Type B pancreatic cell (in vitro differentiated cells): ENCODE data around the gene SLC8B1. TPM values are rescaled to one million over a fixed set of nuclear protein-coding genes. Genes with fewer than 3 reads are reported as not detected.
A peak's percentile ranks its signal among the peaks of the same experiment; 100 is the strongest.

Experiments used
- DNase-seq: peaks from one replicate; pipeline ENCODE4 v3.0.0; 2021; ENCODE audit warnings: mixed read lengths; ENCODE audit not compliant: unreplicated experiment; ENCODE audit errors: extremely low spot score
- H3K27ac Mint-ChIP-seq: 2 replicates; pipeline ENCODE4 v1.8.0; 2021; ENCODE audit warnings: mild to moderate bottlenecking, mixed read lengths
- H3K27me3 Mint-ChIP-seq: 2 replicates; pipeline ENCODE4 v1.8.0; 2021; ENCODE audit warnings: mixed read lengths
- H3K36me3 Mint-ChIP-seq: 2 replicates; pipeline ENCODE4 v1.8.0; 2021; ENCODE audit warnings: mixed read lengths
- H3K4me1 Mint-ChIP-seq: one replicate; pipeline ENCODE4 v1.8.0; 2021; ENCODE audit warnings: mixed read lengths; ENCODE audit not compliant: unreplicated experiment
- H3K4me3 Mint-ChIP-seq: 2 replicates; pipeline ENCODE4 v1.8.0; 2021; ENCODE audit warnings: mild to moderate bottlenecking, mixed read lengths
- H3K9me3 Mint-ChIP-seq: 2 replicates; pipeline ENCODE4 v1.8.0; 2021; ENCODE audit warnings: mixed read lengths
- total RNA-seq: library from RNA; stranded (reverse); gene quantifications from 2 replicates; pipeline ENCODE4 v1.2.1, GENCODE V29; 2021; ENCODE audit warnings: low replicate concordance
- TF ChIP-seq, protein P1 (sequence below): fragments of 200-600 bp; sonication (generic); conservative IDR thresholded peaks from 2 replicates; pipeline ENCODE4 v1.5.0; 2021; ENCODE audit warnings: antibody characterized with exemption, mild to moderate bottlenecking

The SLC8B1 gene
- total RNA-seq, 1 donor from 2014 or later = 29.6 TPM

DNA sequence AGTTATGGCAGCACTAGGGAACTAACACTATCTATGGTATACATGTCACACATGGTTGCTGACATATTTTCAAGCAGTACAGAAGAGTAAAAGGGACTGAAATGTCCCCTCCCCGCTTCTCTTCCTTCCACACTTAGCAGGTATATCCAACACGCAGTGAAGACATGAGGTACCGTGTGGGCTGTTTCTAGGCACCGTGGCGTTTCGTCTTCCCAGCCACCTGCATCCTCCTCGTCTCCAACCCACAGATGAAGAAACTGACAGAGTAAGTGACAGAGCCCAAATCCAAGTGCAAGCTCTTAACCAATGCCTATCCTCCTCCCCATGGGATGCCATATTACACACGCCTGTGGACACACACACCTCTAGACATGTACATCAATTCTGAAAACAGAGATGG lies 32.4 kb downstream of the SLC8B1 start:
- Mint-ChIP-seq H3K36me3 (peaks cover 19% of the 10 kb centered on the region), H3K27ac (peak overlapping the region; percentile 67), H3K4me1 (peaks cover 6% of the 10 kb centered on the region), H3K9me3 (no peaks in the 10 kb centered on the region), H3K27me3 (no peaks in the 10 kb centered on the region), H3K4me3 (no peak overlapping the region)
- no peak for DNase-seq
- TF ChIP-seq, protein P1, sequence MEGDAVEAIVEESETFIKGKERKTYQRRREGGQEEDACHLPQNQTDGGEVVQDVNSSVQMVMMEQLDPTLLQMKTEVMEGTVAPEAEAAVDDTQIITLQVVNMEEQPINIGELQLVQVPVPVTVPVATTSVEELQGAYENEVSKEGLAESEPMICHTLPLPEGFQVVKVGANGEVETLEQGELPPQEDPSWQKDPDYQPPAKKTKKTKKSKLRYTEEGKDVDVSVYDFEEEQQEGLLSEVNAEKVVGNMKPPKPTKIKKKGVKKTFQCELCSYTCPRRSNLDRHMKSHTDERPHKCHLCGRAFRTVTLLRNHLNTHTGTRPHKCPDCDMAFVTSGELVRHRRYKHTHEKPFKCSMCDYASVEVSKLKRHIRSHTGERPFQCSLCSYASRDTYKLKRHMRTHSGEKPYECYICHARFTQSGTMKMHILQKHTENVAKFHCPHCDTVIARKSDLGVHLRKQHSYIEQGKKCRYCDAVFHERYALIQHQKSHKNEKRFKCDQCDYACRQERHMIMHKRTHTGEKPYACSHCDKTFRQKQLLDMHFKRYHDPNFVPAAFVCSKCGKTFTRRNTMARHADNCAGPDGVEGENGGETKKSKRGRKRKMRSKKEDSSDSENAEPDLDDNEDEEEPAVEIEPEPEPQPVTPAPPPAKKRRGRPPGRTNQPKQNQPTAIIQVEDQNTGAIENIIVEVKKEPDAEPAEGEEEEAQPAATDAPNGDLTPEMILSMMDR = no peak

DNA sequence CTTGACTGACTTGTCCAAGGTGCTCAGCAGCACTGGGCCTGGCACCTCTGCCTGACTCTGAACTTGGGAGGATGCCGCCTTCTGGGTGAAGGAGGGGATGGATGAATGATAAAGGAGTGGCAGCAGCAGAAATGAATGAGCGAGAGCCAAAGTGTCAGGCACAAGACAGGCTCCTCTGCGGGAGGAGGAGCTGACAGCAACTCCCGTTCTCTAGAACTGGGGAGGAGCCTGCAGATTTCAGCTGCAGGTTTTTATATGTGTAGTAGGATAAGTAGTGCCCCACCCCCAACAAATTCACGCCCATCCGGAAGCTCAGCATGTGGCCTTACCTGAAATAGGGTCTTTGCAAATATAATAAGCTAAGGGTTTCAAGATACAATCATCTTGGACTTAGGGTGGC lies 33.1 kb downstream of the SLC8B1 start:
- Mint-ChIP-seq H3K4me3 (no peak overlapping the region), H3K9me3 (no peaks in the 10 kb centered on the region), H3K27ac (no peak overlapping the region), H3K27me3 (no peaks in the 10 kb centered on the region), H3K36me3 (peaks cover 19% of the 10 kb centered on the region), H3K4me1 (peaks cover 6% of the 10 kb centered on the region)
- no peak for DNase-seq
- TF ChIP-seq, protein P1 = no peak

DNA sequence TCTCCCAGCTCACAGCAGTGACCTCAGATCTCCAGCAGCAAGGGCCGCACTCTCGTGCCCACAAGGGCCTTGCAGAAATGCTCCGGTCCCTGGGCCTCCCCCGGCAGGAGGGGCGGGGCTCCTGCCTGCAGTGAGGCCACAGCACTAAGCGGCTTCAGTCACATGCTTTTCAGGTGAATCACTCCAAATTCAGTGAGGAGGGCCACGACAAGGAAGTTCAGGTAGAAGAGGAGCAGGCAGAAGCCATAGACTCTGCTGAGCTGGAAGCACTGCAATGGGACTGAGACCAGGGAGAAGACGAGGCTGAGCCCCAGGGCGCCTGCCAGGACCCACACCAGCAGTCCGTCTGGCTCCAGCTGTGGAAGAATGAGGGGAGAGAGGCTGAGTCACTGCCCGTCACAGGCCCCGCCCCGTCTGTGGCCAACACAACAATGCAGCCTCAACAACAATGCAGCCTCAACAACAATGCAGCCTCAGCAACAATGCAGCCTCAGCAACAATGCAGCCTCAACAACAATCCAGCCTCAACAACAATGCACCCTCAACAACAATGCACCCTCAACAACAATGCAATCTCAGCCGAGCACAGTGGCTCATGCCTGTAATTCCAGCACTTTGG lies 35.2 kb downstream of the SLC8B1 start:
- peak overlapping the region; percentile 61 for H3K4me3 Mint-ChIP-seq
- H3K4me1 Mint-ChIP-seq = peaks cover 6% of the 10 kb centered on the region
- DNase-seq = no peak
- no peaks in the 10 kb centered on the region for H3K27me3 Mint-ChIP-seq
- TF ChIP-seq, protein P1 = no peak
- H3K9me3 Mint-ChIP-seq = no peaks in the 10 kb centered on the region
- peak overlapping the region; percentile 99 for H3K27ac Mint-ChIP-seq
- peaks cover 15% of the 10 kb centered on the region for H3K36me3 Mint-ChIP-seq

DNA sequence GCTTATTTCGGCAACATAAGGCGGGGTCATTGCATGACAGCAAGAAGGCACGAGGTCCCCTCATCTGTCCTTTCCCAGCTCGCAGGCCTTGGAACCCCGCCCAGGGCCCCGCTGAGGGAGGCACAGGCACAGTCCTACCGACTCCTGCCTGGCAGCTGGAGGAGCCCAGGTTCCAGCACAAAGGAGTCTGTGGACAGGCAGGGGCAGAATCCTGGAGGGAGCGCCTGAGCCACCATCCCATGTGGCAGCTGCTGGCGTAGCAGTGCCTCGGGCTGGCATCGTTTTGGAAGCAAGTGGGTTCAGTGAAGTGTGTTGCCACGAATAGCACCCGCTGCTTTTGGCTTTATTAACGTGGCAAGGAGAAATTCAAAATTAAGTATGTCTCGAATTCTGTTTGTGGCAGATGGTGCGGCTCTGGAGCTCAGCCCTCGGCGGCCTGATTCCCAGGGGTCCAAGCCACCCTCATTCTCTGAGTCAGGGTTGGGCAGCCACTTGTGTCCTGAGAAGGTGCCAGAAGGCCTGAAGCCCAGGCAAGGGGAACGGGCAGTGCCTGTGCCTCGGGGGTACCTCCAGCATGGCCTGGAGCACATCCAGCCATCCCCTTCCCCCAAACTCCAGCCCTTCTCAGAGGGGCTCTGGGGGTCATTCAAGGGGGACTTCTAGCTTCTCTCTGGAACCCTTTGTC lies 35.9 kb downstream of the SLC8B1 start:
- DNase-seq = no peak

DNA sequence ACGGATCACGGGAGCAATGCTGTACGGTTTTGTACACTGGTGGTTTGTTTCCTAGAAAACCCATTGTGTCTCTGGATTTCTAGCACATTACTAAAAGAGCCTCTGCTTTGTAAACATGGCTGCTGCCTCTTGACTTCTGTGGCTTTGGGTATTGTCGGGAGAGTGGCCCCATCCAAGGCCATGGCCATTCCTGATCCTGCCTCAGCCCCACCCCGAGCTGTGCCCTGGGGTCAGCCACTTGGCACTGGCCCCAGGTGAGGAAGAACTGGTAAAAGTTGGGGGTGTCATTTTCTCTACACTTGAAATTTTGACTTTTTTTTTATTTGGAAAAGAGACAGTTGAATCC lies 36.5 kb downstream of the SLC8B1 start:
- H3K9me3 Mint-ChIP-seq = no peaks in the 10 kb centered on the region
- peak overlapping the region; percentile 99 for H3K27ac Mint-ChIP-seq
- no peak for DNase-seq
- TF ChIP-seq, protein P1 = no peak
- no peak overlapping the region for H3K4me3 Mint-ChIP-seq
- no peaks in the 10 kb centered on the region for H3K27me3 Mint-ChIP-seq
- H3K36me3 Mint-ChIP-seq = peaks cover 15% of the 10 kb centered on the region
- peaks cover 6% of the 10 kb centered on the region for H3K4me1 Mint-ChIP-seq

More for the DNA sequence above, 35.9 kb downstream of the SLC8B1 start:
- Mint-ChIP-seq H3K9me3 (no peaks in the 10 kb centered on the region), H3K27me3 (no peaks in the 10 kb centered on the region), H3K4me3 (no peak overlapping the region), H3K27ac (peak overlapping the region; percentile 99), H3K36me3 (peaks cover 15% of the 10 kb centered on the region), H3K4me1 (peaks cover 6% of the 10 kb centered on the region)
- TF ChIP-seq, protein P1 = no peak
